Activated CD4-positive, alpha-beta T cell treated with anti-CD3 and anti-CD28 coated beads for 4 hours (primary cell): ENCODE results near the gene NMU.
"Not testable (repeated sequence)": the region's sequence is repeated elsewhere in the genome, so short reads cannot be mapped to it uniquely, and the experiment has no call there.

Experiments
- DNase-seq, 2 donors: peaks; one replicate each; pipeline ENCODE4 v3.0.0-alpha.2; 2020

Gene NMU

DNA sequence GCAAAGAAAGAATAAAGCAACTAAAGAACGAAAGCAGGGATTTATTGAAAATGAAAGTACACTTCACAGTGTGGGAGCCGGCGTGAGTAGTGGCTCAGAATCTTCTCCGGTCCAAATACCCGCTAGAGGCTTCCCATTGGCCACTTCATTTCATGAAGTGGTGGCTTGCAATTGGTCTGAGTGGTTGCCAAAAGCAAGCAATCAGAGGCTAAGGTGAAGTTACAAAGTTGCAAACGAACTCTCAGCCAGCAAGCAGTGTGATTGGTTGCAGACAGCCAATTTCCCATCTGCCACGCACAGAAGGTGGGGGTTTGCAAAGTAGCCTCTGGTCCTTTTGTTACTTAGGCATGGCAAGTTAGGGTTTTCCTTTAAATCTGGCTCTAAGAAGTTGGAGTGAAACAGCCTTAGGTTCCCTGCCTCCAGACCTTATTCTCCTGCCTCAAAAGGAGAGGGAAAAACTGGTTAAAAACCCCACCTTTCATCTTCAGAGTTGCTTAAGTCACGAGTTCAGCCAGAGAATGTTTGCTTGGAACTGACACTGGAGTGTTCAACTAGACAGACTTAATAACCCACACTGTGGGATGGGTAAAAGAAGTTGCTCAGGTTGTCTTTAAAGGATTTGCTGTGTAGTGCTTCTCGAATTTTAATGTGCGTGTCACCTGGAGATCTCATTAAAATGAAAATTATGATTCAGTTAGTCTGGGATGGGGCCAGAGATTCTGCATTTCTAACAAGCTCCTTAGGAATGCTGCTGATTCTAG, 82.5 kb downstream of the NMU start:
- DNase-seq: no peak

DNA sequence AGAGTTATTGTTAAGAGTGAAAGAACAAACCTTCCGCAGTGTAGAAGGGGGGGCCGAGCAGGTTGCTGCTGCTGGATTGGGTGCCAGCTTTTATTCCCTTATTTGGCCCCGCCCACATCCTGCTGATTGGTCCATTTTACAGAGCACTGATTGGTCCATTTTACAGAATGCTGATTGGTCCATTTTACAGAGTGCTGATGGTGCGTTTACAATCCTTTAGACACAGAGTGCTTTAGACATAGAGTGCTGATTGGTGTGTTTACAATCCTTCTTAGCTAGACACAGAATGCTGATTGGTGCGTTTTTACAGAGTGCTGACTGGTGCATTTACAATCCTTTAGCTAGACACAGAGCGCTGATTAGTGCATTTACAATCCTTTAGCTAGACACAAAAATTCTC, 84.1 kb downstream of the NMU start:
- DNase-seq: not testable (repeated sequence)

DNA sequence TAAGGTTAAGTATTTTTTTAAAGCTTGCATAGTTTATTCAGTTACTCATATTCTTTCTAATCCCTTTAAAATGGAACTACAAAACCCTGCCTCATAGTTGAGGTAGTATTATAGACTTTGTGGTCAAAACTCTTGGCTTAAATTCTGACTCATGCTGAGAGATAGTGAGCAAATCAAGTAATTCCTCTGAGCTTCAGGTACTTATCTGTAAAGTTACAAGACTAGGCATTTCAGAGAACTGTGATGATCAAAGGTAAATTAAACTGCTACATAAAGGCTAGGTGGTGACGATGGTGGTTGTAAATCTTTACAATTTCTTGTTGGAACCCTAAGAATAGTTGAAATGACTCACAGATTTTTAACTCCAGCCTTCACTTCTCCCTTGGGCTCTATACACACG, 86.2 kb downstream of the NMU start:
- no peak for DNase-seq

DNA sequence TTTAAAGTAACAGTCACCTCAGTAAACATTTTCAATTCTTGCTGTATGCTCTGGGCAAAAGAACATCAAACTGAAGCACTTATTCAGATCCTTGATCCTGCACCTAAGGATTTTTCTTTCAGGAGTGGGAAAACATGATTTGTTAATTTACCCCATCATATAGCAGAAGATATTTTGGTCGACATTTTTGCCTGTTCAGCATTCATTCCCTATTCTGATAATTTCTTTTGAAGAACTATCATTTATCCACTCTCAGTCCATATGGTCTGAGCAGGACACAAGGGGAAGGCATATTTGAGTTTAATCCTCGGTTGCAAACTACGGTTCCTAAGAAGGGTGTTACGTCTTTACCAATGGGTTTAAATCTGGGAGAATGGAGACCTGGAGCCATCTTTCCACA, 88.2 kb downstream of the NMU start:
- no peak for DNase-seq

DNA sequence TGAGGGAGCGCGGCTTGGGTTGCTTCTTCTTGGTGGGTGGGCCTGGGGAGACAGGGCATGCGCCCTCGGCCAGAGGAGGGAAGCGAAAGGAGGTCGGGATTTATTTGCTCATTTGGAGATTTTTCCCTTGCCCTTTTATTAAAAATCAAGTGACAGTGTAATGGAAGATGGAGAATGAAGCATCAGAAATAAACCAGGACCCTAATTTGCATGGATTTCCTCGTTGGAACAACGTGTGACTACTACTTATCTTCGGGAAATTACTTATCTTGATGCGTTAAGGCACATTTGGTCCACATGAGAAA, 88.7 kb downstream of the NMU start:
- DNase-seq: no peak

DNA sequence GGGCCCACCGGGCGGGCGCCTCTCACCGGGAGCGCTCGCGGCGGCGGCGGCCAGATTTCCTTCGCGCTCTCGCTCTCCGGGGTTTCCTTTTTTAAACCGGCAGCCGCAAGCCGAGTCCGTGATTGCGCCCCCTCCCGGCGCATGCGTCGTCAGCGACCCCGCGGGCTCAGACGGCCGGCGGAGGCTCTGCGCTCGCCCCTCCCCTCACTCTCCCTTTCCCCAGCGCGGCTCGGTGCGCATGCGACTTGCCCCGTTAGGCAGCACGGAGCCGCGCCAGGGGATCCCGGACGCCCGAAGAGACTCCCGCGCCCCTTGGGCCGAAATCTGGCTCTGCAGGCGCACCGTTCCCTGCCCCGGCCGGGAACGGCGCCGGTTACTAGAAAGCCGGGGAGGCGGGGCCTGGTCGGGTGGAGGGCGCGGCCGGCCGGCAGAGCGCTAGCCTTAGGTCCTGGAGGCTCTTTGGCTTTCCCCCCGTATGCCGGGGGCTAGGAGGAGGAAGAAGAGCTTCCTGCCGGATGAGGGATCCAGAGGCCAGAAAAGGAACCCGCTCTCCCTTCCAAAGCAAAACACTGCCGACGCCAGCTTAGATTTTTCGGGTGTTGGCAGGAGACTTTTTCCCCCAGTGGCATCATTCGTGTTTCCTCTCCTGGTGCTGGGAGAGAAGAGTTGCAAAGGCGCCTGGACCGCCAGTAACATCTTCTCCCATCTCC, 89.2 kb downstream of the NMU start, which contains the start of gene CLOCK:
CLOCK (minus strand) TSS at position 154 of the 710 bp plus-strand sequence. CDS start 64,124 bp downstream, outside the sequence.
- DNase-seq: peak; percentile 80 to 86

DNA sequence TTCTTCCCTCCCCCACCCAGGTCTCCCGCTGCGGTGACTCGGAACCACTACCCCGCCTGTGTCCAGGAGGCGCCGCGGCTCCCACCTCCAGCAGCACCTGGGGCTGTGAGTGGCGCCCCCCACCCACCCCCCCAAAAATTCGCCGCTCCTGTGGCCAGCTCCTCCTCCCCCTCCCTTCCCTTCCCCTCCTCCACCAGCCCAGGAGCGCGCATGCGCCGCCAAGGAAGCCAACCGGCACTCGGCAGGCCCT, 89.7 kb downstream of the NMU start:
- no peak for DNase-seq

DNA sequence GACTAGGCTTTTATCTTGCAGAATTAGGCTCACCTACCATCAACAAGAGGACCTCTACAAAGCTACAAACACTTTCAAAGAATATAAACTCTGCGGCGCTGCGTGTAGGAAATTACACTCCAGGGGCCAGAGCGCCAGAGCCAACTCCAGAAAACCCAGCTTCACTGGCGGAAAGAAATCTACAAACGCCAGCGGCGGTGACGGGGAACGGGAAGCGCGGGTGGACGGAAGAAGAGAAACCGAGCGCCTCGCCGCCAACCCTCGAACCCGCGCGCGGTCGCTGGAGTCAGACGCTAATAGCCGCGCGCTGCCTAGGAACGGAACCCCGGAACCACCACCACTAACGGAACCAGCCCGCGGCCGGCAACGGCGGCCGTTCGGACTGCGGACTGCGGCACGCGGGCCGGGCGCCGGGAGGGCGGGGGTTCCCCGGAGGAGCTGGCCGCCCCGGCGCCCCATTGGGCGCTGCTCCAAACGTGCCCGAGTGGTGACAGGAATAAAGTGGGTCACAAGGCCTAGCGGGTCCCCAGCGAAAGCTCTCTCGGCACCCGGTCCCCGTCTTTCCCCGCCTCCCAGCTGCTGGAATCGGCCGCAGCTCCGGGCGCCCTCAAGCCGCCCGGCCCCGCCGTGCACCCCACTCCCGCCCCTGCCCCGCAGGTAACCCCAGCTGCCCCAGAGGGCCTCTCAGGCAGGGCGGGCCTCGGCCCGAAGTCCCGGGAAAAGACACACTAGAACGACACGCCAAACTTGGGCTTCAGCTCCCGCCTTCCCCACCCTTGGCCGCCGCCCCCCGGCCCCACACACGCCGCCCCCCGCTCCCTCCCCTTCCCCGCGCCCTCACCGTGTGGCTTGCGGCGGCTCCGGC, 90.2 kb downstream of the NMU start:
- DNase-seq: peak; percentile 51 to 54
